OCI-LY1 (cell line): ENCODE results near the gene TIMM29.

Experiments used
- H2AFZ ChIP-seq: fragments of 200-600 bp; sonication (generic), shearing (Covaris generic); 2 replicates; pipeline ENCODE4 v1.6.0; 2014; ENCODE audit warnings: antibody characterized with exemption, mild to moderate bottlenecking, low read length
- H3F3A ChIP-seq: fragments of 200-600 bp; sonication (generic), shearing (Covaris generic); 2 replicates; pipeline ENCODE4 v1.6.0; 2014; ENCODE audit warnings: mild to moderate bottlenecking, antibody characterized with exemption, low read length, moderate library complexity; ENCODE audit not compliant: insufficient read depth
- H3K27ac ChIP-seq: fragments of 200-600 bp; sonication (generic); 2 replicates; pipeline ENCODE4 v1.5.1; 2014; ENCODE audit warnings: low read length, mixed run types, mild to moderate bottlenecking, low read depth; ENCODE audit not compliant: poor library complexity, severe bottlenecking
- H3K27me3 ChIP-seq: fragments of 200-600 bp; sonication (generic); 2 replicates; pipeline ENCODE4 v1.6.0; 2014; ENCODE audit warnings: antibody characterized with exemption, mild to moderate bottlenecking, low read length, moderate library complexity; ENCODE audit not compliant: insufficient read depth
- H3K36me3 ChIP-seq: fragments of 200-600 bp; sonication (generic); 2 replicates; pipeline ENCODE4 v1.6.1; 2014; ENCODE audit warnings: mild to moderate bottlenecking, antibody characterized with exemption, low read length, moderate library complexity, mixed read lengths; ENCODE audit not compliant: insufficient read depth
- H3K4me1 ChIP-seq: fragments of 200-600 bp; sonication (generic); 2 replicates; pipeline ENCODE4 v1.5.1; 2014; ENCODE audit warnings: mild to moderate bottlenecking, low read length, moderate library complexity; ENCODE audit not compliant: insufficient read depth, severe bottlenecking
- H3K4me2 ChIP-seq: fragments of 200-600 bp; sonication (generic), shearing (Covaris generic); 2 replicates; pipeline ENCODE4 v1.6.1; 2014; ENCODE audit warnings: low read length
- H3K4me3 ChIP-seq: fragments of 200-600 bp; sonication (generic); 2 replicates; pipeline ENCODE4 v1.5.1; 2014; ENCODE audit warnings: low read length, low read depth, mild to moderate bottlenecking, mixed read lengths; ENCODE audit not compliant: poor library complexity, severe bottlenecking
- H3K79me2 ChIP-seq: fragments of 200-600 bp; shearing (Covaris generic); 2 replicates; pipeline ENCODE4 v1.6.1; 2016; ENCODE audit warnings: mixed run types, low read length, mixed read lengths; ENCODE audit not compliant: insufficient read depth
- H3K9ac ChIP-seq: fragments of 200-600 bp; sonication (generic), shearing (Covaris generic); 2 replicates; pipeline ENCODE4 v1.6.1; 2014; ENCODE audit warnings: mild to moderate bottlenecking, low read length, mixed read lengths
- H3K9me2 ChIP-seq: fragments of 200-600 bp; sonication (generic), shearing (Covaris generic); 2 replicates; pipeline ENCODE4 v1.6.1; 2014; ENCODE audit warnings: low read depth, mild to moderate bottlenecking, low read length, mixed read lengths
- H3K9me3 ChIP-seq: fragments of 200-600 bp; shearing (Covaris generic); 2 replicates; pipeline ENCODE4 v1.6.1; 2014; ENCODE audit warnings: low read length, mixed read lengths
- H4K20me1 ChIP-seq: fragments of 200-600 bp; sonication (generic), shearing (Covaris generic); 2 replicates; pipeline ENCODE4 v1.6.0; 2016; ENCODE audit warnings: mild to moderate bottlenecking, low read length; ENCODE audit not compliant: insufficient read depth
- CTCF ChIP-seq: fragments of 200-600 bp; sonication (generic), shearing (Covaris generic); IDR thresholded peaks from 2 replicates; pipeline ENCODE4 v1.5.1; 2017; ENCODE audit warnings: mild to moderate bottlenecking, antibody characterized with exemption, low read length, moderate library complexity, mixed read lengths
- EZH2 ChIP-seq: fragments of 200-600 bp; sonication (generic), shearing (Covaris generic); IDR thresholded peaks from 2 replicates; pipeline ENCODE4 v1.8.0; 2017; ENCODE audit warnings: borderline replicate concordance, mixed run types, mild to moderate bottlenecking, antibody characterized with exemption, low read length, moderate library complexity, mixed read lengths

Gene TIMM29

GRCh38 chr19:10899151-10899653 is 29.4 kb upstream of the TIMM29 start:
- H3K36me3 ChIP-seq, result peaks cover 6% of the 10 kb centered on the region; the same call in 1 of the 2 replicates
- H3K9me3 ChIP-seq, result no peaks in the 10 kb centered on the region
- no peak for TF ChIP-seq EZH2
- no peak for TF ChIP-seq CTCF
- peaks cover 14% of the 10 kb centered on the region; the same call in 1 of the 2 replicates for H3K79me2 ChIP-seq
- H3K9ac ChIP-seq, result no peak overlapping the region
- no peaks in the 10 kb centered on the region for H3K9me2 ChIP-seq
- no peak overlapping the region for H3K27ac ChIP-seq
- no peak overlapping the region for H3K4me3 ChIP-seq
- H2AFZ ChIP-seq, result no peak overlapping the region
- H3K27me3 ChIP-seq, result no peaks in the 10 kb centered on the region
- no peaks in the 10 kb centered on the region for H4K20me1 ChIP-seq
- H3F3A ChIP-seq, result no peaks in the 10 kb centered on the region
- H3K4me2 ChIP-seq, result no peak overlapping the region
- H3K4me1 ChIP-seq, result peaks cover 33% of the 10 kb centered on the region

- Histone ChIP-seq H3K9ac (no peak overlapping the region), H3K36me3 (peaks cover 52% of the 10 kb centered on the region), H3K4me1 (no peaks in the 10 kb centered on the region), H3K9me2 (no peaks in the 10 kb centered on the region), H3K4me3 (no peak overlapping the region), H4K20me1 (no peaks in the 10 kb centered on the region), H3F3A (no peaks in the 10 kb centered on the region), H3K79me2 (no peaks in the 10 kb centered on the region), H3K27ac (no peak overlapping the region), H2AFZ (no peak overlapping the region), H3K9me3 (no peaks in the 10 kb centered on the region), H3K27me3 (no peaks in the 10 kb centered on the region), H3K4me2 (no peak overlapping the region)
- TF ChIP-seq EZH2 (no peak), CTCF (no peak)
These were observed 20.7 kb upstream of the TIMM29 start for GRCh38 chr19:10907925-10908324.

- no peak overlapping the region for H2AFZ ChIP-seq
- H3K27me3 ChIP-seq, result no peaks in the 10 kb centered on the region
- H3F3A ChIP-seq, result no peaks in the 10 kb centered on the region
- H3K4me1 ChIP-seq, result no peaks in the 10 kb centered on the region
- H3K4me2 ChIP-seq, result no peak overlapping the region
- TF ChIP-seq CTCF, result no peak
- TF ChIP-seq EZH2, result no peak
- no peak overlapping the region for H3K27ac ChIP-seq
- no peak overlapping the region for H3K4me3 ChIP-seq
- no peaks in the 10 kb centered on the region for H3K9me2 ChIP-seq
- H3K79me2 ChIP-seq, result no peaks in the 10 kb centered on the region
- H3K9ac ChIP-seq, result no peak overlapping the region
- peaks cover 50% of the 10 kb centered on the region for H3K36me3 ChIP-seq
- no peaks in the 10 kb centered on the region for H4K20me1 ChIP-seq
- no peaks in the 10 kb centered on the region for H3K9me3 ChIP-seq
These were observed 20.1 kb upstream of the TIMM29 start for GRCh38 chr19:10908380-10908960.
